Measurements from ENCODE around the gene NIT1. TPM values are rescaled to one million over a fixed set of nuclear protein-coding genes. Genes with fewer than 3 reads are reported as not detected.
A peak's percentile ranks its signal among the peaks of the same experiment; 100 is the strongest.

NIT1 gene
- total and polyA plus RNA-seq, 2 of the 8 experiments (the other 6 are each of a cell fraction or from before 2014, with no cell fraction given) = 33.0 to 40.4 TPM

GRCh38 chr1:161117759-161118581 is at the start of gene NIT1, which contains the start of gene PFDN2 (continued):
- TF ChIP-seq RNF2 (IDR thresholded peaks at IDR 0.05; ENCODE audit: borderline replicate concordance, low read depth, low read length, missing control alignments, poor library complexity, severe bottlenecking) = no peak
- peak; percentile 84 for TF ChIP-seq SAP30 (IDR thresholded peaks at IDR 0.05; ENCODE audit: insufficient read depth, insufficient replicate concordance, low read length)
- no peak for TF ChIP-seq ATF2 (IDR thresholded peaks at IDR 0.05; ENCODE audit: low read length)
- no peak for TF ChIP-seq KDM1A (IDR thresholded peaks at IDR 0.05; ENCODE audit: borderline replicate concordance, low read length)
- TF ChIP-seq TAF1 (IDR thresholded peaks at IDR 0.05; ENCODE audit: low read depth, low read length) = peak; percentile 89
- TF ChIP-seq MAFK (IDR thresholded peaks at IDR 0.05; ENCODE audit: low read depth, low read length) = no peak
- TF ChIP-seq POLR2A (IDR thresholded peaks at IDR 0.05; ENCODE audit: control extremely low read depth in 1 of 2, low read depth in 2 of 2, low read length in 2 of 2) = peak in 1 of 2 experiments; percentile 70; a peak in 2 of 3 replicates
- peak; percentile 68 for TF ChIP-seq TBP (IDR thresholded peaks at IDR 0.05; ENCODE audit: low read depth, low read length)
- no peak for TF ChIP-seq BACH1 (IDR thresholded peaks at IDR 0.05; ENCODE audit: low read length)
- peak; percentile 87 to 93; a peak in 3 of 4 replicates for TF ChIP-seq SIN3A (conservative IDR thresholded peaks at IDR 0.05 in 1 of 2, IDR thresholded peaks at IDR 0.05 in 1 of 2; ENCODE audit: low read depth in 1 of 2, low read length in 2 of 2)
- TF ChIP-seq E2F6 (IDR thresholded peaks at IDR 0.05) = no peak
- no peak for TF ChIP-seq SP4 (IDR thresholded peaks at IDR 0.05; ENCODE audit: low read length)
- TF ChIP-seq HDAC6 (IDR thresholded peaks at IDR 0.05; ENCODE audit: low read depth, low read length) = no peak
- no peak for TF ChIP-seq CHD1 (IDR thresholded peaks at IDR 0.05; ENCODE audit: low read depth, low read length)
- TF ChIP-seq USF2 (IDR thresholded peaks at IDR 0.05; ENCODE audit: low read length) = no peak
- peak; percentile 91 for TF ChIP-seq ASH2L (IDR thresholded peaks at IDR 0.05; ENCODE audit: low read length)
- TF ChIP-seq KDM4A (IDR thresholded peaks at IDR 0.05; ENCODE audit: low read depth, low read length, severe bottlenecking) = peak; percentile 21
- peak; percentile 70 for TF ChIP-seq TAF7 (optimal IDR thresholded peaks at IDR 0.05; ENCODE audit: borderline replicate concordance, low read depth, low read length)
- TF ChIP-seq CEBPB (IDR thresholded peaks at IDR 0.05; ENCODE audit: low read depth, low read length) = 0 out of 2 replicates have a peak, but pooled peaks have one; percentile 16
- peak; percentile 49; the same call in 1 of the 2 replicates for TF ChIP-seq MAX (IDR thresholded peaks at IDR 0.05)

Measured in H1 (cell line).